HG03060 (cell line): ENCODE results near the gene KCNJ4.

Source experiments
- ATAC-seq: cut with Tn5 transposase; IDR thresholded peaks from one replicate; pipeline ENCODE4 v1.9.1; 2021; ENCODE audit warnings: low read depth, moderate number of reproducible peaks; ENCODE audit not compliant: unreplicated experiment

Gene KCNJ4

GRCh38 chr22:38435965-38436364, 19.0 kb downstream of the KCNJ4 start:
- no peak for ATAC-seq

GRCh38 chr22:38435010-38435409, 20.0 kb downstream of the KCNJ4 start:
- ATAC-seq, result no peak

- ATAC-seq, result no peak
Measured at GRCh38 chr22:38433871-38434270, 21.1 kb downstream of the KCNJ4 start.

GRCh38 chr22:38432264-38432663, 22.7 kb downstream of the KCNJ4 start:
- no peak for ATAC-seq

GRCh38 chr22:38431266-38432010, 23.6 kb downstream of the KCNJ4 start:
- ATAC-seq, result no peak

GRCh38 chr22:38429499-38430068, 25.4 kb downstream of the KCNJ4 start:
- no peak for ATAC-seq

- ATAC-seq, result no peak
Measured at GRCh38 chr22:38428714-38429113, 26.3 kb downstream of the KCNJ4 start.

GRCh38 chr22:38427940-38428339, 27.1 kb downstream of the KCNJ4 start:
- no peak for ATAC-seq

- ATAC-seq, result no peak
Measured at GRCh38 chr22:38427465-38427864, 27.5 kb downstream of the KCNJ4 start.

- ATAC-seq, result no peak
Measured at GRCh38 chr22:38426628-38427027, 28.4 kb downstream of the KCNJ4 start.

GRCh38 chr22:38424525-38425080, 30.4 kb downstream of the KCNJ4 start:
- no peak for ATAC-seq

- ATAC-seq, result no peak
Measured at GRCh38 chr22:38423512-38424503, 31.2 kb downstream of the KCNJ4 start.

GRCh38 chr22:38422611-38423511, 32.1 kb downstream of the KCNJ4 start:
- ATAC-seq, result no peak

GRCh38 chr22:38420734-38421133, 34.3 kb downstream of the KCNJ4 start:
- ATAC-seq, result no peak

- no peak for ATAC-seq
Measured at GRCh38 chr22:38419858-38420160, 35.2 kb downstream of the KCNJ4 start.

GRCh38 chr22:38419121-38419857, 35.7 kb downstream of the KCNJ4 start:
- ATAC-seq, result no peak

GRCh38 chr22:38418589-38418988, 36.4 kb downstream of the KCNJ4 start:
- no peak for ATAC-seq

GRCh38 chr22:38417252-38418060, 37.5 kb downstream of the KCNJ4 start:
- ATAC-seq, result no peak
